Kidney (tissue), 14 donors: ENCODE data around the gene ALOX5AP. TPM values are rescaled to one million over a fixed set of nuclear protein-coding genes. Genes with fewer than 3 reads are reported as not detected.

Source experiments
- DNase-seq, 5 donors: peaks; one replicate each; pipeline ENCODE4 v3.0.0-alpha.2; 2013 to 2020
- FAIRE-seq: peaks from 2 replicates; lab custom pipeline; 2012; peaks lifted over from hg19 to GRCh38; lab: Jason Lieb, UNC
- H3K27ac ChIP-seq, 2 donors: one replicate each; pipeline ENCODE4 v1.7.0; 2013; ENCODE audit warnings: low read depth in 2 of 2, low read length in 2 of 2, inconsistent platforms in 1 of 2
- H3K27me3 ChIP-seq: one replicate; pipeline ENCODE4 v1.7.1; 2013; ENCODE audit warnings: low read length, inconsistent platforms; ENCODE audit not compliant: control insufficient read depth, insufficient read depth
- H3K36me3 ChIP-seq, 3 donors: one replicate each; pipeline versions ENCODE4 v1.7.0 to v1.7.1; 2013; ENCODE audit warnings: low read length in 3 of 3, control low read depth in 1 of 3, inconsistent platforms in 1 of 3; ENCODE audit not compliant: insufficient read depth in 3 of 3, control insufficient read depth in 2 of 3
- H3K4me1 ChIP-seq, 3 donors: one replicate each; pipeline versions ENCODE4 v1.7.0 to v1.7.1; 2013; ENCODE audit warnings: low read length in 3 of 3, inconsistent platforms in 1 of 3, low read depth in 1 of 3; ENCODE audit not compliant: control insufficient read depth in 2 of 3, insufficient read depth in 2 of 3
- H3K4me3 ChIP-seq, 3 donors: one replicate each; pipeline versions ENCODE4 v1.7.0 to v1.8.1; 2013; ENCODE audit warnings: low read length in 3 of 3, control low read depth in 1 of 3, inconsistent platforms in 1 of 3
- H3K9ac ChIP-seq, 3 donors: one replicate each; pipeline versions ENCODE4 v1.7.0 to v1.7.1; 2013; ENCODE audit warnings: low read length in 3 of 3, control low read depth in 1 of 3, inconsistent platforms in 1 of 3
- H3K9me3 ChIP-seq, 3 donors: one replicate each; pipeline versions ENCODE4 v1.7.0 to v1.7.1; 2013; ENCODE audit warnings: low read length in 3 of 3, control low read depth in 1 of 3, inconsistent platforms in 1 of 3; ENCODE audit not compliant: control insufficient read depth in 2 of 3, insufficient read depth in 1 of 3
- CTCF ChIP-seq: IDR thresholded peaks from 3 replicates; pipeline ENCODE4 v1.5.1; 2012; ENCODE audit warnings: mild to moderate bottlenecking, moderate library complexity, borderline replicate concordance; ENCODE audit not compliant: insufficient read depth; ENCODE audit errors: extremely low read depth
- intact Hi-C: fragments of 100-400 bp; cut with DNase I; formaldehyde crosslinking; loops from one replicate; pipeline ENCODE4 v1.11.1; 2022
- polyA plus RNA-seq: library from polyadenylated mRNA; stranded (reverse); fragments of 350-450 nt; fragmentation: Illumina TruSeq; extraction: RNeasy Lipid Tissue Mini Kit (QIAGEN cat#74804); gene quantifications from one replicate; pipeline ENCODE4 v1.2.3, GENCODE V29; 2014; ENCODE audit warnings: low read depth, low replicate concordance; ENCODE audit not compliant: insufficient read depth
- total RNA-seq: library from RNA; stranded (reverse); fragmentation: NEBNext Ultra II Directional; extraction: Animal tissue kit (Norgen Biotek cat#: 25700); gene quantifications from one replicate; pipeline ENCODE4 v1.2.1, GENCODE V29; 2021
- donor health status: control.
- donor health status: control.
- donor health status: control.
- donor health status: control.
- donor health status: control.
- donor health status: DM: yes; HTN: yes; CAD: no.
- donor health status: Normal renal cell carcinoma (clear cell type).

ALOX5AP gene
- total and polyA plus RNA-seq, 2 donors from 2014 or later, result 15.4 to 25.0 TPM

GRCh38 chr13:30789166-30789862 is 54.0 kb downstream of the ALOX5AP start:
- H3K27ac ChIP-seq, result no peak overlapping the region
- no peaks in the 10 kb centered on the region for H3K36me3 ChIP-seq
- no peak for TF ChIP-seq CTCF
- no peak overlapping the region for H3K9ac ChIP-seq
- no peaks in the 10 kb centered on the region for H3K9me3 ChIP-seq
- H3K4me3 ChIP-seq, result no peak overlapping the region
- intact Hi-C loops, result no loop called here
- no peak for FAIRE-seq
- no peak for DNase-seq
- no peaks in the 10 kb centered on the region for H3K27me3 ChIP-seq
- H3K4me1 ChIP-seq, result peaks cover 0 to 8% (median 5%) of the 10 kb centered on the region in 3 donors

DNA sequence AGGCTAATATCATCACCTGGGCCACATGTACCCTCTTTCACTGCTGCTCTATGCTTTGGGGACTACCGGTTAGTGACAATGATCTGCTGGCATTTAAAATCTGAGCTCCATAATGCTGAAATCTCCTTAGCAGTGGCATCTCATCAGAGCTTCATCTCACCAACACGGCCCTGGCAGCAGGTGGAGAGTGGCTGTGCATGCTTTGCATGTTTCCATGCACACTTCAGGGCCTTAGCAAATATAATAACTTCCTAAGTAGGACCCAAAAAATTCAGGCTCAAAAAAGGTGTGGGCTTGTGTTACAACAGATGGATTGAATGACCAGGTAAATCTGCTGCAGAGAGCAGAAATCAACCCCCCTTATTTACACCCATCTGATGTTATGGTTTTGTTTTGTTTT is 55.2 kb downstream of the ALOX5AP start:
- Histone ChIP-seq H3K4me3 (no peak overlapping the region), H3K27ac (no peak overlapping the region), H3K9me3 (no peaks in the 10 kb centered on the region), H3K9ac (no peak overlapping the region), H3K36me3 (no peaks in the 10 kb centered on the region), H3K4me1 (peaks cover 0 to 8% (median 5%) of the 10 kb centered on the region in 3 donors), H3K27me3 (no peaks in the 10 kb centered on the region)
- no peak for DNase-seq
- TF ChIP-seq CTCF, result no peak
- intact Hi-C loops, result no loop called here
- FAIRE-seq, result no peak

DNA sequence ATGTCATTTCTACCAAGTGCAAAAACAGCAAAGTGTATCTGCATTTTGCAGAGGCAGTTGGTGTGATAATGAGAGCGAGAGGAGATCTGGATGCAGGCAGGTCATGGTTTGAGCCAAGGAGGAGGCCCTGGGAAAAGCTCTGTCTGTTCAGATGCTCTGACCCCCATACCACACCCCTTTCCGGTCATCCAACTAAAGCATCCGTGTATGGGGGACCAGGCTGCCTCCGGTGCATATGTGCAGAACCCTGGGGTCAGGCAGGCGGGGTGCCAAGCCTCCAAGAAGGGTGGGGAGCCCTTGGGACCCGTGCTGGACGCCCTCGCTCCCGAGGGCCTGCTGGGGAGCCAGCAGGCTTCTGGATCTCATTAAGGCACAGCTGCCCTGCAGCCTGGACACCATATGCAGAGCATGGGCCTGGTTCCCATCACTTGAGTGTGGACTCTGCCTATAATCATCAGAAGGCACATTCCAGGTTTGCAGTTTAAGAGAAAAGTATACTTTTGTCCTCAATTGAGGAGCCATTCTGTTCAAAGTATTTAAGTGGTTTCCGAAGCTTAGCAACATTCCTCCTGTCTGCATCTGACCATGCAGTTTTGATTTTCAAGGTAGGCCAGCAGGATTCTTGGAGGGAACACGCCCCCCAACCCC is 56.1 kb downstream of the ALOX5AP start:
- Histone ChIP-seq H3K27me3 (no peaks in the 10 kb centered on the region), H3K4me1 (peaks cover 0 to 11% (median 8%) of the 10 kb centered on the region in 3 donors), H3K27ac (no peak overlapping the region), H3K36me3 (no peaks in the 10 kb centered on the region), H3K4me3 (no peak overlapping the region), H3K9ac (no peak overlapping the region), H3K9me3 (no peaks in the 10 kb centered on the region)
- FAIRE-seq (no peak), DNase-seq (no peak)
- no peak for TF ChIP-seq CTCF
- intact Hi-C loops, result no loop called here
